Erythroblast (primary cell): Measurements from ENCODE around the gene TUBB2A.

ENCODE experiments used
- GATA1 ChIP-seq: IDR thresholded peaks from 2 replicates; pipeline ENCODE4 v1.6.1; 2011; ENCODE audit warnings: low read depth, mild to moderate bottlenecking, control low read depth, low read length, moderate library complexity
- POLR2A ChIP-seq: IDR thresholded peaks from 2 replicates; pipeline ENCODE4 v1.6.1; 2011; ENCODE audit warnings: mild to moderate bottlenecking, low read length

DNA sequence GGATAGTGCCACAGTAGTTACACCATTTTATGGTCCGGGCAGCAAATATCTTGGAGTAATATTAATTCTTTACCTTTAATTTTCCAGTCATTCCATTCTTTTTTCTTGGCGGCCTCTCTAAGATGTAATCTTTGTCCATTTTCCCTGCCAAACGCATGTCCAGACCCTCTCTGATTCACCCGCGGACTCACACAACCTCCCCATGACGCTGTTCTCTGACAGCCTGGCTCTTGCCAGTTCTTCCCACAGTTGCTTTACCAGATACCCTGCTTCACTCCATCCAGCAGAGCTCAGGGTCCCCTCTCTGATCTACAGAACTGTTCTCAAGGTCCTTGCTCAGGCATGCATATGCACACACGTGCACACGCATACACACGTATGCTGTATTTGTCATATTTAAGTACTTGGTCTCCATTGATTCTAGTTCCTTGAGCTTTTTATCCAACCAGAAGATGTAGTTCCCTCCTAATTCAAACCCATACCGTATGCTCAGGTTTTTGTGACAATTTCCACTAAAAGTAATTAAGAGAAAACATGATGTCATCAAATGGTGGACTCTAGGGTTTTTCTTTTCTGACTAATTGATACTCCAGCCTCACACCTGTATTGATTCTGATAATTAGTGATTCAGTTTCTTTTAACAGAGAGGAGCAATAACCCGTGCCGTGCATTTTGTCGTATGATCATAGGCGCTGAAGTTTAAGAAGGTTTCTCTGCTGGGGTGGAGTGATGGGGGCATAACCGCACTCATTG is 28.8 kb downstream of the TUBB2A start:
- TF ChIP-seq POLR2A (no peak), GATA1 (no peak)
